Activated effector memory CD4-positive, alpha-beta T cell treated with anti-CD3 and anti-CD28 coated beads, Interleukin-2, amount 50 U/mL, for 16 hours (primary cell): Measurements from ENCODE around the gene PPT1.

Experiments used
- DNase-seq: peaks from one replicate; pipeline ENCODE4 v3.0.0-alpha.2; 2020

The PPT1 gene

DNA sequence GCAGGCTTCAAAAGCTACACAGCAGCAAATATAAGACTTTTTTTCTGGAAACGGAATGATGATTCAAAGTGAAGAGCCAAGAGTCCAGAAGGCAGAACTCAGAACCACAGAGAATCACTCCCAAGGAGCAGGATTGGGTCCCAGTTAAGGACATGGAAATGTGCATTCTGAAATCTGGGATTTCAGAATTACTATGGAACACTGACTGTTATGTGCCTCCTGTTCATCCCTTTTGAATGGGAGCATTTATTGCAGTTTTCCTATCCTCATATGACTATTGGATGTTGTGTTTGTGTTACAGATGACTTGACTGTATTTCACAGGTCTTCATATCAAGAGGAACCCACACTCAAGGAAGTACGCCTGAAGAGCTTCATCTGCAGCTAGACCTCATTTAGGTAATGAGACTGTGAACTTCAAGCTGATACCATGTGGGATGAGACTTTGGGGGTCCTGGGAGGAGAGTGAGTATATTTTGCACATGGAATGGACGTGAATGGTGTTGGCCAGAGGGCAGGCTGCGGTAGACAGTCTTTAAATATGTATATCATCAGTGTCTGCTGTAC is 73.6 kb downstream of the PPT1 start:
- no peak for DNase-seq
